Breast epithelium (tissue), 3 donors: Measurements from ENCODE around the gene DNAJB13.

Source experiments
- CTCF ChIP-seq, 3 donors: fragments of 450-650 bp; IDR thresholded peaks; one replicate each; pipeline ENCODE4 v1.5.1; 2016 to 2017; ENCODE audit warnings: antibody characterized with exemption in 3 of 3, mild to moderate bottlenecking in 3 of 3, moderate library complexity in 3 of 3
- POLR2AphosphoS5 ChIP-seq, 3 donors: sonication (generic); formaldehyde crosslinking; IDR thresholded peaks; one replicate each; pipeline ENCODE4 v1.6.1; 2017; ENCODE audit warnings: antibody characterized with exemption in 3 of 3

- no peak for TF ChIP-seq CTCF (IDR thresholded peaks at IDR 0.05)
- no peak for TF ChIP-seq POLR2AphosphoS5 (IDR thresholded peaks at IDR 0.05)
Observed at GRCh38 chr11:73961321-73961720, 10.5 kb downstream of the DNAJB13 start.
